ENCODE data around the gene TLR5. TPM values are rescaled to one million over a fixed set of nuclear protein-coding genes. Genes with fewer than 3 reads are reported as not detected.

TLR5 gene
- 10 to 100 TPM in 3 of 4 donors, 1 to 10 TPM in 1; 8.2 to 14.5 (median 12.3) TPM for total RNA-seq

GRCh38 chr1:223142795-223143536 is at the start of gene TLR5:
Gene TLR5, minus strand, starts transcription at chr1:223143248. Its CDS starts 30,217 bp downstream, at chr1:223113031.
- 17% methylated on average over 2 of the region's 63 CpGs for WGBS
- peak; percentile 89 to 94 for DNase-seq (ENCODE audit: low spot score in 2 of 2)
- Histone ChIP-seq H3K36me3 (no peaks in the 10 kb centered on the region), H3K27me3 (no peaks in the 10 kb centered on the region), H3K27ac (peak within 1 kb of the TSS; percentile 80), H3K4me1 (peaks cover 48% of the 10 kb centered on the region), H3K4me3 (peak within 1 kb of the TSS; percentile 68), H3K9me3 (no peaks in the 10 kb centered on the region)
- TF ChIP-seq EP300 (IDR thresholded peaks at IDR 0.05), result no peak
- TF ChIP-seq CTCF (IDR thresholded peaks at IDR 0.05), result peak; percentile 38 to 71

- H3K27me3 ChIP-seq, result no peaks in the 10 kb centered on the region
- H3K27ac ChIP-seq, result no peak overlapping the region
- no peaks in the 10 kb centered on the region for H3K36me3 ChIP-seq
- DNase-seq (ENCODE audit: low spot score in 2 of 2), result no peak
- H3K4me1 ChIP-seq, result peaks cover 3% of the 10 kb centered on the region
- H3K9me3 ChIP-seq, result no peaks in the 10 kb centered on the region
- no peak overlapping the region for H3K4me3 ChIP-seq
- TF ChIP-seq EP300 (IDR thresholded peaks at IDR 0.05), result no peak
- TF ChIP-seq POLR2A (IDR thresholded peaks at IDR 0.05), result no peak
- no peak for TF ChIP-seq CTCF (IDR thresholded peaks at IDR 0.05)
- no peak for TF ChIP-seq POLR2AphosphoS5 (IDR thresholded peaks at IDR 0.05)
- 70% methylated on average over 9 of the region's 10 CpGs for WGBS
Measured at GRCh38 chr1:223189903-223190724, 47.1 kb upstream of the TLR5 start.

- Histone ChIP-seq H3K27me3 (no peaks in the 10 kb centered on the region), H3K4me1 (peaks cover 3% of the 10 kb centered on the region), H3K4me3 (no peak overlapping the region), H3K9me3 (no peaks in the 10 kb centered on the region), H3K27ac (no peak overlapping the region), H3K36me3 (no peaks in the 10 kb centered on the region)
- DNase-seq (ENCODE audit: low spot score in 2 of 2), result no peak
- no peak for TF ChIP-seq EP300 (IDR thresholded peaks at IDR 0.05)
- 71% methylated on average over 3 of the region's 4 CpGs for WGBS
Measured at GRCh38 chr1:223189525-223189902, 46.5 kb upstream of the TLR5 start.

- no peaks in the 10 kb centered on the region for H3K27me3 ChIP-seq
- 83% methylated on average over 5 of the region's 5 CpGs for WGBS
- no peaks in the 10 kb centered on the region for H3K9me3 ChIP-seq
- H3K4me3 ChIP-seq, result no peak overlapping the region
- H3K36me3 ChIP-seq, result no peaks in the 10 kb centered on the region
- TF ChIP-seq POLR2AphosphoS5 (IDR thresholded peaks at IDR 0.05) (no peak), CTCF (IDR thresholded peaks at IDR 0.05) (no peak), EP300 (IDR thresholded peaks at IDR 0.05) (no peak), POLR2A (IDR thresholded peaks at IDR 0.05) (no peak)
- no peak overlapping the region for H3K27ac ChIP-seq
- DNase-seq (ENCODE audit: low spot score in 2 of 2), result no peak
- H3K4me1 ChIP-seq, result peaks cover 3% of the 10 kb centered on the region
Measured at GRCh38 chr1:223188618-223189356, 45.7 kb upstream of the TLR5 start.

- Histone ChIP-seq H3K36me3 (no peaks in the 10 kb centered on the region), H3K27ac (no peak overlapping the region), H3K4me1 (peaks cover 9% of the 10 kb centered on the region), H3K4me3 (no peak overlapping the region), H3K9me3 (no peaks in the 10 kb centered on the region), H3K27me3 (no peaks in the 10 kb centered on the region)
- TF ChIP-seq CTCF (IDR thresholded peaks at IDR 0.05) (no peak), EP300 (IDR thresholded peaks at IDR 0.05) (no peak), POLR2A (IDR thresholded peaks at IDR 0.05) (no peak), POLR2AphosphoS5 (IDR thresholded peaks at IDR 0.05) (no peak)
- WGBS, result 95% methylated on average over 3 of the region's 3 CpGs
- no peak for DNase-seq (ENCODE audit: low spot score in 2 of 2)
Measured at GRCh38 chr1:223186800-223187199, 43.8 kb upstream of the TLR5 start.
